ENCODE data around the gene KCNQ1.
A peak's percentile ranks its signal among the peaks of the same experiment; 100 is the strongest.

KCNQ1 gene

GRCh38 chr11:2445746-2446551 lies 1.1 kb downstream of the KCNQ1 start:
- DNase-seq = peak; percentile 38

GRCh38 chr11:2446590-2447252 lies 1.9 kb downstream of the KCNQ1 start:
- DNase-seq = peak; percentile 30

GRCh38 chr11:2447253-2447950 lies 2.6 kb downstream of the KCNQ1 start:
- DNase-seq = no peak

GRCh38 chr11:2447951-2448650 lies 3.3 kb downstream of the KCNQ1 start:
- no peak for DNase-seq

- DNase-seq = no peak
These were observed 4.1 kb downstream of the KCNQ1 start for GRCh38 chr11:2448661-2449547.

GRCh38 chr11:2449548-2450320 lies 4.9 kb downstream of the KCNQ1 start:
- no peak for DNase-seq

GRCh38 chr11:2450321-2451041 lies 5.7 kb downstream of the KCNQ1 start:
- no peak for DNase-seq

GRCh38 chr11:2451336-2451735 lies 6.5 kb downstream of the KCNQ1 start:
- DNase-seq = no peak

GRCh38 chr11:2451916-2452315 lies 7.1 kb downstream of the KCNQ1 start:
- DNase-seq = no peak

GRCh38 chr11:2452321-2453012 lies 7.7 kb downstream of the KCNQ1 start:
- no peak for DNase-seq

- no peak for DNase-seq
These were observed 8.6 kb downstream of the KCNQ1 start for GRCh38 chr11:2453436-2453835.

- no peak for DNase-seq
These were observed 13.5 kb downstream of the KCNQ1 start for GRCh38 chr11:2458321-2458720.

- DNase-seq = no peak
These were observed 14.4 kb downstream of the KCNQ1 start for GRCh38 chr11:2459016-2459725.

GRCh38 chr11:2459796-2460531 lies 15.2 kb downstream of the KCNQ1 start:
- no peak for DNase-seq

GRCh38 chr11:2460540-2461252 lies 15.9 kb downstream of the KCNQ1 start:
- DNase-seq = no peak

- no peak for DNase-seq
These were observed 16.6 kb downstream of the KCNQ1 start for GRCh38 chr11:2461253-2461955.

GRCh38 chr11:2461956-2462542 lies 17.2 kb downstream of the KCNQ1 start:
- DNase-seq = no peak
